Gastrocnemius medialis (tissue), 4 donors: Measurements from ENCODE around the gene ZNF680. TPM values are rescaled to one million over a fixed set of nuclear protein-coding genes. Genes with fewer than 3 reads are reported as not detected.
"Not testable (repeated sequence)": the region's sequence is repeated elsewhere in the genome, so short reads cannot be mapped to it uniquely, and the experiment has no call there.

Experiments used
- ATAC-seq, 2 donors: fragments of 150-250 bp; one replicate each; pipeline ENCODE4 v1.9.1; 2016
- DNase-seq, 2 donors: peaks; one replicate each; pipeline ENCODE4 v3.0.0-alpha.2; 2019
- H3K27ac ChIP-seq, 4 donors: fragments of 200-600 bp; sonication (generic); 1 replicate in 1 of 4; 2 replicates in 3 of 4; pipeline ENCODE4 v1.5.1; 2016 to 2018; ENCODE audit warnings: mild to moderate bottlenecking in 2 of 4, moderate library complexity in 1 of 4
- H3K27me3 ChIP-seq, 3 donors: fragments of 200-600 bp; sonication (generic) in 2 of 3; 1 replicate in 1 of 3; 2 replicates in 2 of 3; pipeline versions ENCODE4 v1.5.1 to v1.6.0; 2016 to 2019; ENCODE audit warnings: mild to moderate bottlenecking in 1 of 3, moderate library complexity in 1 of 3
- H3K36me3 ChIP-seq, 2 donors: fragments of 200-600 bp; sonication (generic) in 1 of 2; one replicate each; pipeline ENCODE4 v1.5.1; 2017 to 2018
- H3K4me1 ChIP-seq, 2 donors: fragments of 200-600 bp; sonication (generic) in 1 of 2; one replicate each; pipeline ENCODE4 v1.5.1; 2016 to 2017; ENCODE audit warnings: mild to moderate bottlenecking in 2 of 2
- H3K4me3 ChIP-seq, 4 donors: fragments of 200-600 bp; sonication (generic) in 3 of 4; 1 replicate in 1 of 4; 2 replicates in 3 of 4; pipeline ENCODE4 v1.5.1; 2016 to 2019; ENCODE audit warnings: mild to moderate bottlenecking in 2 of 4
- H3K9me3 ChIP-seq, 3 donors: fragments of 200-600 bp; sonication (generic) in 2 of 3; 1 replicate in 1 of 3; 2 replicates in 2 of 3; pipeline ENCODE4 v1.5.1; 2016 to 2019
- POLR2A ChIP-seq, 2 donors: fragments of 450-650 bp; IDR thresholded peaks; one replicate each; pipeline ENCODE4 v1.6.1; 2017; ENCODE audit warnings: antibody characterized with exemption in 2 of 2, mild to moderate bottlenecking in 2 of 2, moderate library complexity in 2 of 2
- in situ Hi-C, 4 donors: fragments of 200-750 bp; cut with MboI; loops; one replicate each; pipeline versions ENCODE4 v1.15.0 to v1.8.0; 2017; ENCODE audit warnings: low sequenced_read_pairs in 4 of 4
- intact Hi-C: fragments of 100-400 bp; cut with DNase I; formaldehyde crosslinking; loops from one replicate; pipeline ENCODE4 v1.15.1; 2023; ENCODE audit warnings: low total_unique reads
- total RNA-seq, 4 donors: library from RNA; depleted of rRNA; stranded (reverse); fragments of >200 nt; gene quantifications; one replicate each; pipeline versions ENCODE4 v1.1.0 to v1.2.3, GENCODE V29; 2016
- TF ChIP-seq, protein P1 (sequence below), 5 experiments: fragments of 450-650 bp in 3 of 5; fragments of 200-600 bp in 2 of 5; sonication (generic) in 2 of 5; IDR thresholded peaks in 4 of 5; conservative IDR thresholded peaks in 1 of 5; 1 replicate in 4 of 5; 2 replicates in 1 of 5; pipeline ENCODE4 v1.5.1; 2016 to 2019; ENCODE audit warnings: antibody characterized with exemption in 5 of 5, mild to moderate bottlenecking in 3 of 5, moderate library complexity in 3 of 5

The ZNF680 gene
- total RNA-seq, 4 donors from 2014 or later, result 10.0 to 34.3 (median 14.2) TPM

DNA sequence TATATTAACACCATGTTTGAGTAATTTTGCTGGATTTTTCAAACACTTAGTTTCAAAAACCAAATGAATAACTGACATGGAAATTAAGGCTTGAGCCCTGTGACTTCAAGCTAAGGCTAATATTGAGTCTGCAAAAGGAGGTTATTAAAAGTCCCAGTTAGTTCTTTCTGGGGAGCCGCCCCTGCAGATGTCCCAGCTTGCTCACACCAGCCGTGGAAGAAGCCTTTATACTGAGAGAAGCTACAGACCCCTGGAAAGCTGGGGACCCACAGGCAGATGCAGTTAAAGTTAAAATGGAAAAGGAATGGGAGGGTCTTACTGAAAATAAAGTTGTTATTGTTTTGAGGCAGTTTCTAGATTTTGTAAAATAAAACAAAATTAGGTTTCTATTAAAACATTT lies 18.5 kb upstream of the ZNF680 start:
- intact Hi-C loops (no loop called here), in situ Hi-C loops (no loop called here)
- Histone ChIP-seq H3K4me1 (no peaks in the 10 kb centered on the region), H3K36me3 (no peaks in the 10 kb centered on the region), H3K27me3 (no peaks in the 10 kb centered on the region), H3K27ac (no peak overlapping the region), H3K4me3 (no peak overlapping the region), H3K9me3 (no peaks in the 10 kb centered on the region)
- TF ChIP-seq POLR2A (IDR thresholded peaks at IDR 0.05), result no peak
- TF ChIP-seq, protein P1, sequence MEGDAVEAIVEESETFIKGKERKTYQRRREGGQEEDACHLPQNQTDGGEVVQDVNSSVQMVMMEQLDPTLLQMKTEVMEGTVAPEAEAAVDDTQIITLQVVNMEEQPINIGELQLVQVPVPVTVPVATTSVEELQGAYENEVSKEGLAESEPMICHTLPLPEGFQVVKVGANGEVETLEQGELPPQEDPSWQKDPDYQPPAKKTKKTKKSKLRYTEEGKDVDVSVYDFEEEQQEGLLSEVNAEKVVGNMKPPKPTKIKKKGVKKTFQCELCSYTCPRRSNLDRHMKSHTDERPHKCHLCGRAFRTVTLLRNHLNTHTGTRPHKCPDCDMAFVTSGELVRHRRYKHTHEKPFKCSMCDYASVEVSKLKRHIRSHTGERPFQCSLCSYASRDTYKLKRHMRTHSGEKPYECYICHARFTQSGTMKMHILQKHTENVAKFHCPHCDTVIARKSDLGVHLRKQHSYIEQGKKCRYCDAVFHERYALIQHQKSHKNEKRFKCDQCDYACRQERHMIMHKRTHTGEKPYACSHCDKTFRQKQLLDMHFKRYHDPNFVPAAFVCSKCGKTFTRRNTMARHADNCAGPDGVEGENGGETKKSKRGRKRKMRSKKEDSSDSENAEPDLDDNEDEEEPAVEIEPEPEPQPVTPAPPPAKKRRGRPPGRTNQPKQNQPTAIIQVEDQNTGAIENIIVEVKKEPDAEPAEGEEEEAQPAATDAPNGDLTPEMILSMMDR (IDR thresholded peaks at IDR 0.05 in 4 of 5, conservative IDR thresholded peaks at IDR 0.05 in 1 of 5), result no peak
- no peak for DNase-seq
- ATAC-seq, result no peak

DNA sequence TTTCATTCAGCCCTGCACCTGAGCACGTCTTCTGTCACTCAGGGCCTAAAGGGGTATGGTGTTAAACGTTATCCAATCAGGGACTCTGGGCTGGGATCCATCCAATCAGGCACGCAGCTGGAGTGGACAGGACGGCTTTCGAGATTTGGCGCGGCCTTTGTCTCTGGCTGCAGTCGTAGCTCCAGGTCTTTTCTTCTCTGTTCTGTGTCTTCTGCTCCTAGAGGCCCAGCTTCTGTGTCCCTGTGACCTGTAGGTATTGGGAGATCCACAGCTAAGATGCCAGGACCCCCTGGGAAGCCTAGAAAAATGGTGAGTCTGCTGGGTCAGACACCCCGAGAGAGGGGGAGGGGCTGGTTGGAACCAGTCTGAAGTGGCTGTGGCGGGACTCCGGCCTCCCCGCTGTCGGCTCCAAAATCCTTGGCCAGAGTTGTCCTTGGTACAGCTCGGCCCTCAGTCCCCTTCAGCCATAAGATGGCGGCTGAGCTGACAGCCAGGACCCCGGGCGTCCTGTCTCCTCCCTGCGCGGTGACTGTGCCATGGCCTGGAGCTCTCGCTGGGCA lies 11.7 kb upstream of the ZNF680 start:
- peak overlapping the region in 3 of 4 donors; percentile 10 to 44 (median 43) for H3K4me3 ChIP-seq
- DNase-seq (no peak), ATAC-seq (peak in 1 of 2 donors; percentile 56)
- H3K27me3 ChIP-seq, result peaks cover 0 to 8% (median 4%) of the 10 kb centered on the region in 3 donors
- intact Hi-C loops (no loop called here), in situ Hi-C loops (loop anchor here (25.0 kb wide), 3 partner anchors 238 to 662 kb away; partner anchors contain the start of gene ZNF736 (in 3 of the 4))
- no peak for TF ChIP-seq POLR2A (IDR thresholded peaks at IDR 0.05)
- TF ChIP-seq, protein P1 (IDR thresholded peaks at IDR 0.05 in 4 of 5, conservative IDR thresholded peaks at IDR 0.05 in 1 of 5), result no peak
- no peaks in the 10 kb centered on the region for H3K36me3 ChIP-seq
- H3K4me1 ChIP-seq, result peaks cover 0 to 5% of the 10 kb centered on the region in 2 donors
- no peak overlapping the region for H3K27ac ChIP-seq
- H3K9me3 ChIP-seq, result no peaks in the 10 kb centered on the region

DNA sequence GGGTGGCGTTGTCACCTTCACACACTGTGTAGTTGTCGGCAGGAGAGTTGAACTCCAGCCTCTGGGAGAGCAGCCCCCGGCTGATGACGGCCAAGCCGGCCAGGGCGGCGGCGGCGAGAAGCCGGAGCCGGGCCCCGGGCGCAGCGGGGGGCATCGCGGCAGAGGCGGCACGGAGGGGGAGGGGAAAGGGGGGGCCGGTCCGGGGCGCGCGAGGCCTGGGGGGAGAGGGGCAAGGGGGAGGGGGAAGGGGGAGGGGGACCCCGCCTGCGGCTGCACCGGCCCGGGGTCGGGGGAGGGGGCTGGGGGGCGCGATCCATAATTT lies 7.4 kb upstream of the ZNF680 start:
- H3K27ac ChIP-seq, intact Hi-C loops: not testable (repeated sequence)
- in situ Hi-C loops, result loop anchor here (25.0 kb wide), 3 partner anchors 242 to 658 kb away; partner anchors contain the start of gene ZNF736 (in 3 of the 4)

DNA sequence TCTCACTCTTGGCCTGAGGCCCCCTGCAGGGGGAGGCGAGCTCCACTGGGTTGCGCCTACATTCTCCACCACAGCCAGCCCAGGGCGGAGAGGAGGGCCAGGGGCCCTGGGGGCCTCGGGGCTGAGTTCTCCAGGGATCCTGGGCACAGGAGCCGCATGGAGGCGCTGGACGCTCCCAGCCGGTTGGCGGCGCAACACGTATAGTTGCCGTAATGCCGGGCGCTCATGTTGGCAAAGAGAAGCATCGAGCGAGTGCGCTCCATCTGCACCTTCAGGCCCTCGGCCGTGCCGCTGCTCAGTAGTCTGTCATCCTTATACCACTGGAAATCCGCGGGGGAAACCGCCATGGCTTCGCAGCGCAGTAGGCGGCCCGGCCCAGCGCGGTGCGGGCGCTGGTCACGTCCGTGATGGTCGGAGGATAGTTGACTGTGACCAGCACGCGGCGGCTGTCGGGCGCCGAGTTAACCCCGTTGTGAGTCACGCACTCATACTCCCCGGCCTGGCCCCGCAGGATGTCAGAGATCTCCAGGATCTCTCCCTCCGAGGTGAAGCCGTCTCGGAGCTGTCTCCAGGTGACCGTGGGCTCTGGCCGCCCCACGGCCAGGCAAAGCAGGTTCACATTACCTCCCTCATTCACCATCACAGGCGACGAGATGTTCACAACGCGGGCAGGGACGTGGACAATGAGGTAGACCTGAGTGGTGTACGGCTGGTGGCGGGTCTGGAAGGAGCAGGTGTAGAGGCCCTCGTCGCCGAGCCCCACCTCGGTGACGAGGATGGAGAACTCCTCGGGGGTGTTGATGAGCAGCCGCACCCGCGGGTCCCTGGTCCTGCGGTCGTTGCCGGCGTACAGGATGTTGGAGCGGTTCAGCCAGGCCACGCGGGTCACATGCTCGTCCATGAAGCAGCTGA lies 6.8 kb upstream of the ZNF680 start:
- H3K9me3 ChIP-seq, H3K4me1 ChIP-seq, H3K27ac ChIP-seq, DNase-seq, H3K36me3 ChIP-seq: not testable (repeated sequence)
- intact Hi-C loops (loop anchor here (10.0 kb wide), 2 partner anchors 95 to 805 kb away; partner anchors contain the start of genes ZNF107 and ZNF92), in situ Hi-C loops (loop anchor here (25.0 kb wide), 3 partner anchors 243 to 657 kb away; partner anchors contain the start of gene ZNF736 (in 3 of the 4))
- ATAC-seq, result peak in 1 of 2 donors; percentile 45
- Histone ChIP-seq H3K27me3 (peaks cover 5 to 13% (median 13%) of the 10 kb centered on the region in 3 donors), H3K4me3 (peak overlapping the region; percentile 54 to 77 (median 58))

More for the DNA sequence above, 7.4 kb upstream of the ZNF680 start:
- ATAC-seq, H3K36me3 ChIP-seq, DNase-seq, H3K4me1 ChIP-seq, H3K9me3 ChIP-seq: not testable (repeated sequence)
- Histone ChIP-seq H3K4me3 (peak overlapping the region; percentile 54 to 77 (median 58)), H3K27me3 (peaks cover 5 to 15% (median 13%) of the 10 kb centered on the region in 3 donors)

DNA sequence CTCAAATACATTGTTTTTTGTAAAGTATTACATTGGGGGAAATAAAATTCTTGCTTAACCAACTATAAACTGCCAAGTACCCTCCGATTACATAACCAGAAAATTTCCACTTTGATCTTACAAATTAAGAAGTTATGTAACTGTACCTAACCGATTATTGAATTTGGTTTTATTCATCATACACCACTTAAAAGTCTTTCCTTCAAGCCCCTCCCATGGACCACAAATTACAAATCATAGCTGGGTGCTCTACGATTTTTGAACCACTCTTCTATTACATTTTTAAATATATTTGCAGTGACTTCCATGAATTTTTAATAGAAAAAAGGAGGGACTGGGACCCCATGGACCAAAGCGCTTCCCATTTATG lies 630 bp downstream of the ZNF680 start:
- H3K27ac ChIP-seq, result peak overlapping the region; percentile 85 to 90 (median 88)
- H3K4me3 ChIP-seq, result peak overlapping the region; percentile 65 to 82 (median 72)
- peaks cover 32 to 40% of the 10 kb centered on the region in 2 donors for H3K4me1 ChIP-seq
- in situ Hi-C loops, result loop anchor here (25.0 kb wide), 3 partner anchors 250 to 650 kb away; partner anchors contain the start of gene ZNF736 (in 3 of the 4)
- no peaks in the 10 kb centered on the region for H3K9me3 ChIP-seq
- DNase-seq (no peak), ATAC-seq (no peak)
- TF ChIP-seq POLR2A (IDR thresholded peaks at IDR 0.05), result no peak
- TF ChIP-seq, protein P1 (IDR thresholded peaks at IDR 0.05 in 4 of 5, conservative IDR thresholded peaks at IDR 0.05 in 1 of 5), result no peak
- intact Hi-C loops, result loop anchor here (2.0 to 10.0 kb wide), 3 partner anchors 103 to 813 kb away; partner anchors contain the start of genes ZNF107, ZNF736 and ZNF92
- H3K36me3 ChIP-seq, result no peaks in the 10 kb centered on the region
- no peaks in the 10 kb centered on the region for H3K27me3 ChIP-seq
